Trophoblast cell (in vitro differentiated cells and primary cell): ENCODE data around the gene RGS3.

Experiments
- DNase-seq, 2 donors: peaks; one replicate each; pipeline ENCODE4 v3.0.0-alpha.2; 2016
- H2AFZ ChIP-seq: 2 replicates; pipeline ENCODE4 v1.6.1; 2013; ENCODE audit warnings: low read length, moderate library complexity, mild to moderate bottlenecking; ENCODE audit not compliant: insufficient read depth, poor library complexity
- H2AK5ac ChIP-seq: 2 replicates; pipeline ENCODE4 v1.6.1; 2013; ENCODE audit warnings: mild to moderate bottlenecking, low read length
- H2BK120ac ChIP-seq: 2 replicates; pipeline ENCODE4 v1.6.1; 2013; ENCODE audit warnings: low read length, mild to moderate bottlenecking, moderate library complexity; ENCODE audit not compliant: insufficient read depth, poor library complexity
- H2BK12ac ChIP-seq: 2 replicates; pipeline ENCODE4 v1.6.1; 2013; ENCODE audit warnings: mild to moderate bottlenecking, low read length, moderate library complexity
- H2BK5ac ChIP-seq: 2 replicates; pipeline ENCODE4 v1.6.1; 2013; ENCODE audit warnings: low read length, low read depth, moderate library complexity, mild to moderate bottlenecking; ENCODE audit not compliant: poor library complexity
- H3K14ac ChIP-seq: 2 replicates; pipeline ENCODE4 v1.6.1; 2013; ENCODE audit warnings: mild to moderate bottlenecking, low read length
- H3K18ac ChIP-seq: 2 replicates; pipeline ENCODE4 v1.6.1; 2013; ENCODE audit warnings: mild to moderate bottlenecking, low read length
- H3K23ac ChIP-seq: 2 replicates; pipeline ENCODE4 v1.6.1; 2013; ENCODE audit warnings: low read length
- H3K27ac ChIP-seq: 2 replicates; pipeline ENCODE4 v1.5.1; 2013; ENCODE audit warnings: low read depth, mild to moderate bottlenecking, inconsistent platforms, low read length, moderate library complexity
- H3K27me3 ChIP-seq: 2 replicates; pipeline ENCODE4 v1.6.1; 2013; ENCODE audit warnings: inconsistent platforms, mild to moderate bottlenecking, low read length, moderate library complexity; ENCODE audit not compliant: insufficient read depth
- H3K36me3 ChIP-seq, 2 experiments: 1 replicate in 1 of 2; 2 replicates in 1 of 2; pipeline ENCODE4 v1.6.1; 2013; ENCODE audit warnings: low read length in 2 of 2, mild to moderate bottlenecking in 2 of 2, moderate library complexity in 1 of 2; ENCODE audit not compliant: insufficient read depth in 2 of 2, control insufficient read depth in 1 of 2
- H3K4ac ChIP-seq: 2 replicates; pipeline ENCODE4 v1.6.1; 2013; ENCODE audit warnings: low read depth, mild to moderate bottlenecking, low read length, moderate library complexity
- H3K4me1 ChIP-seq, 2 experiments: 1 replicate in 1 of 2; 2 replicates in 1 of 2; pipeline ENCODE4 v1.6.1; 2013; ENCODE audit warnings: low read length in 2 of 2, mild to moderate bottlenecking in 2 of 2, moderate library complexity in 1 of 2; ENCODE audit not compliant: insufficient read depth in 2 of 2, control insufficient read depth in 1 of 2
- H3K4me2 ChIP-seq: 2 replicates; pipeline ENCODE4 v1.6.1; 2013; ENCODE audit warnings: inconsistent platforms, mild to moderate bottlenecking, low read length, moderate library complexity
- H3K4me3 ChIP-seq: 2 replicates; pipeline ENCODE4 v1.5.1; 2013; ENCODE audit warnings: mild to moderate bottlenecking, low read depth, low read length, inconsistent platforms
- H3K79me1 ChIP-seq: one replicate; pipeline ENCODE4 v1.6.1; 2013; ENCODE audit warnings: low read length
- H3K79me2 ChIP-seq: 2 replicates; pipeline ENCODE4 v1.6.1; 2013; ENCODE audit warnings: low read length, mild to moderate bottlenecking; ENCODE audit not compliant: control insufficient read depth, insufficient read depth, poor library complexity
- H3K9ac ChIP-seq: 2 replicates; pipeline ENCODE4 v1.6.1; 2013; ENCODE audit warnings: mild to moderate bottlenecking, low read length
- H3K9me3 ChIP-seq: 2 replicates; pipeline ENCODE4 v1.6.1; 2013; ENCODE audit warnings: low read depth, mild to moderate bottlenecking, control low read depth, inconsistent platforms, low read length; ENCODE audit not compliant: insufficient read depth
- H4K12ac ChIP-seq: 2 replicates; pipeline ENCODE4 v1.6.1; 2013; ENCODE audit warnings: low read depth, mild to moderate bottlenecking, low read length, moderate library complexity
- H4K8ac ChIP-seq: 2 replicates; pipeline ENCODE4 v1.6.1; 2013; ENCODE audit warnings: low read depth, mild to moderate bottlenecking, low read length, moderate library complexity
- H4K91ac ChIP-seq: one replicate; pipeline ENCODE4 v1.6.1; 2013; ENCODE audit warnings: low read depth, mild to moderate bottlenecking, low read length, moderate library complexity
- WGBS: extraction: QIAGEN DNeasy Blood & Tissue Kit; methylation state at CpG from one replicate; pipeline ENCODE4 v1.1.7; 2013; ENCODE audit warnings: missing lambda C conversion rate; ENCODE audit not compliant: insufficient read length, insufficient coverage; ENCODE audit errors: extremely low coverage; 5-methylcytosine and 5-hydroxymethylcytosine counted together

Gene RGS3

DNA sequence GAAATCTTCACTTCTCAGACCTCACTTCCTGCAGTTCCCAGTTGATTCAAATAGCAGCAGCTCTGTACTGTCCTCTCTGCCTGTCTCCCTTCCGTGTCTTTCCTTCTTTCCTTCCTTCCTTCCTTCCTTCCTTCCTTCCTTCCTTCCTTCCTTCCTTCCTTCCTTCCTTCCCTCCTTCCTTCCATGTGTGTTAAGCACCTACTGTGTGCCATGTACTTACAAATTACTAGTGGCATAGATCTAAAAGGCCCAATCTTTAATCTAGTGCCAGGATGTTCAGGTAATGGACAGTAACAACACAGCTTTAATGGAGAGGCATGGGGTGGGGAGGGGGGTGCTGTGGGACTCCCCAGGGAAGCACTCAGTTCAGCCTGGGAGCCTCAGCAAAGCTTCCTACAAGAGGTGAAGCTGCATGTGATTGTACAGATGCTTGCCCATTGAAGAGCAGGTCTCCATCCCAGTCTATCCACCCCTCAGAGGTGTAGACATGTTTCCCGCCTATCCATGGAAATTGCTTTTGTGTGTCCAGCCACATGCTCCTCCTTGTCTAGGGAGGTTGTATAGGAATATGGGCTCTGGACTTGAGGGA, 106.0 kb downstream of the RGS3 start:
- Histone ChIP-seq H3K4ac (peak overlapping the region; percentile 27), H3K23ac (no peak overlapping the region), H3K9me3 (no peaks in the 10 kb centered on the region), H2AK5ac (no peak overlapping the region), H4K8ac (no peak overlapping the region), H3K79me1 (peaks cover 38% of the 10 kb centered on the region), H4K12ac (no peak overlapping the region), H2BK5ac (no peak overlapping the region), H3K14ac (no peak overlapping the region), H3K79me2 (peaks cover 14% of the 10 kb centered on the region), H3K4me1 (peaks cover 44 to 60% of the 10 kb centered on the region in 2 experiments), H3K27me3 (no peaks in the 10 kb centered on the region), H2BK12ac (no peak overlapping the region), H3K36me3 (peaks cover 11% of the 10 kb centered on the region in 2 experiments), H2BK120ac (no peak overlapping the region), H3K4me2 (no peak overlapping the region), H3K18ac (no peak overlapping the region), H3K4me3 (no peak overlapping the region), H3K9ac (no peak overlapping the region), H3K27ac (no peak overlapping the region), H4K91ac (peak overlapping the region; percentile 29), H2AFZ (no peak overlapping the region)
- no peak for DNase-seq
- WGBS = no CpG with 5 or more reads among the region's 2 CpGs

DNA sequence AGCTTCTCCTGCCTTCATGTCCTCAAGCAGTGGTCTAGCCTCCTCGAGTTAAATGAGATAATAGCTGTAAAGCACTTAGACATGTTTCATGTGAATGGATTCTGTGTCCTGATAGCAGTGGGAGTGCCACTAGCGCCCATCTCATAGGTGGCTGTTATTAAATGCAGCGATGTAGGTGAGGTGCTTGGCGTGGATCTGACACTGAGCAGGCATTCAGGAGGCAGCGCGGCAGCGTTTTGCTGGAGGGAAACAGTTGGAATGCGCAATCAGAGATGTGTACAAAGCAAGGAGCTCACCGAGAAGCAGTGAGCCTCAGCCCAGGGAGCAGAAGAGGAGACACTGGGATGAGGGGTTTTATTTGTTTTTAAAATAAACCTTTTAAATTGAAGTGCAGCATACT, 106.6 kb downstream of the RGS3 start:
- Histone ChIP-seq H3K9ac (no peak overlapping the region), H2BK5ac (no peak overlapping the region), H2AFZ (no peak overlapping the region), H2AK5ac (no peak overlapping the region), H2BK12ac (no peak overlapping the region), H3K79me2 (peaks cover 10% of the 10 kb centered on the region), H3K4ac (no peak overlapping the region), H3K27me3 (no peaks in the 10 kb centered on the region), H3K27ac (peak overlapping the region; percentile 13), H3K36me3 (peaks cover 11% of the 10 kb centered on the region in 2 experiments), H3K9me3 (no peaks in the 10 kb centered on the region), H3K4me1 (peaks cover 40 to 57% of the 10 kb centered on the region in 2 experiments), H4K8ac (no peak overlapping the region), H3K23ac (no peak overlapping the region), H3K4me2 (no peak overlapping the region), H2BK120ac (no peak overlapping the region), H3K14ac (no peak overlapping the region), H4K12ac (no peak overlapping the region), H4K91ac (no peak overlapping the region), H3K79me1 (peaks cover 32% of the 10 kb centered on the region), H3K18ac (no peak overlapping the region), H3K4me3 (no peak overlapping the region)
- DNase-seq = no peak
- no CpG with 5 or more reads among the region's 9 CpGs for WGBS

DNA sequence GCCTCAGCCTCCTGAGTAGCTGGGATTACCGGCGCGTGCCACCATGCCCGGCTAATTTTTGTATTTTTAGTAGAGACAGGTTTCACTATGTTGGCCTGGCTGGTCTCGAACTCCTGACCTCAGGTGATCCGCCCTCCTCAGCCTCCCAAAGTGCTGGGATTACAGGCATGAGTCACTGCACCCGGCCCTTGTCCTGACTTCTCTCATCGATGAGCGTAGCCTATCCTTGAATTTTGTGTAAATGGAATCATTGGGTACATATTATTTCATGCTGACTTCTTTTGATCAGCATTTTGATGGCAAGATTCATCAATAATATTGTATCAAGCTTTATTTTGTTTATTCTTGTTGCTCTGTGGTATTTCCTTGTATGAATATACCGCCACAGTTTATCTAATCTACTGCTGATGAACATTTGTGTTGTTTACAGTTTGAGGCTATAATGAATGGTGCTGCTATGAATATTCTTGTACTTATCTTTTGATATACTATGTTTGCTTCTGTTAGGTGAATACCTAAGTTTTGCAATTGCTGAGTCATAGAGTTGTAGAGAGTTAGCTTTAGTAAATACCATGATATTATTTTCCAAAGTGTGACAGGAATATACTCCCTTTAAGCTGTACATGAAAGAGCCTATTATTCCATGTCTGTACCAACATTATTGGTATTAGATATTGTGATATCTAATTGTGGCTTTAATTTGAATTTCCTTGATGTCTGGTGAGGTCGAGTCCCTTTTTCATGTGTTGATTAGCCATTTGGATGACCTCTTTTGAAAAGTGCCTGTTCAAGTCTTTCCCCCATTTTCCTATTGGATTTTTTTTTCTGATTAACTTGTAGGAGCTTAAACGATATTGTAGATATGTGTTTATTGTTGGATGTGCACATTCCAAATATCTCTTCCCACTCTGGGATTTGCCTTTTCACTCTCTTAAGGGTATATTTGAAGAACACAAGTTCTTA, 107.5 kb downstream of the RGS3 start:
- Histone ChIP-seq H2BK12ac (no peak overlapping the region), H3K9me3 (no peaks in the 10 kb centered on the region), H3K23ac (no peak overlapping the region), H4K91ac (no peak overlapping the region), H3K79me1 (peaks cover 23% of the 10 kb centered on the region), H3K79me2 (peaks cover 4% of the 10 kb centered on the region), H3K14ac (no peak overlapping the region), H2AK5ac (no peak overlapping the region), H3K4me1 (peaks cover 33 to 49% of the 10 kb centered on the region in 2 experiments), H3K36me3 (peaks cover 11% of the 10 kb centered on the region in 2 experiments), H4K12ac (no peak overlapping the region), H2BK5ac (no peak overlapping the region), H2AFZ (no peak overlapping the region), H2BK120ac (no peak overlapping the region), H3K18ac (no peak overlapping the region), H3K27ac (no peak overlapping the region), H3K4me3 (no peak overlapping the region), H3K4ac (no peak overlapping the region), H4K8ac (no peak overlapping the region), H3K9ac (no peak overlapping the region), H3K4me2 (no peak overlapping the region), H3K27me3 (no peaks in the 10 kb centered on the region)
- no CpG with 5 or more reads among the region's 12 CpGs for WGBS
- peak in 1 of 2 donors; percentile 74 for DNase-seq

DNA sequence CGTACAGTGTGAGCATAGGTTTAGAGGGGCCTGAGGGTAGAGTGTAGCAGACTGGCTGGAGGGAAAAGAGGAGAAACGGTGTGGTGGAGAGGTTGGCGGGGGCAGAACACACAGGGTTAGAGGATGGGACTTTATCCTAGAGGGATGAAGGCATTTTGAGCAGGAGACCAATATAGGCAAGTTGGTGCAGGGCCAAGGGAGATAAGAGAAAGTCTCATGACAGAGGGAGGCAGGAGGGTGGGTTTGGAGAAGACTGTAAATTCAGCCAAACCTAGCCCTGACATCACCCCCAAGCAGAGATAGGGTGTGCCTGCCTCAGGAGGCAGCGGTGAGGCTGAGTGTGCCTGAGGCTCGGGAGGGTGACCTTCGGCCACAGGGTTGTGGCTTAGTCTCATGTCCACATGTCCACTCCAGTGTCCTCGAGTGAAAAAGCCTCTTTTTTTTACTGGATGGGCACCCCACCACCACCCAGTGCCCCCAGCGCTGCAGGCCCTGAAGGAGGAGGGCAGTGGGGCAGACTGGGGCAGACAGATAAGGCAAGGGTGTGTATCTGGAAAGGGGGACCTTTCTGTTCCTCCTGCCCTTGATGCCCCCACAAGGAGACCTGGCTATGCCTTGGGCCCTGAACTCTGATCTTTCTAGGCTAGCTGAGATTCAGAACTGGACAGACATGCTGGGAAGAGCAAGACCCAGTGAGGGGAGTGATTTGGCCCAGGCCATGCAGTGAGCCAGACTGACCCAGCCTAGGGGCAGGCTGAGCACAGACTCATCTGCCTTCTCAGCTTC, 108.7 kb downstream of the RGS3 start:
- Histone ChIP-seq H3K14ac (peak overlapping the region; percentile 33), H2BK12ac (no peak overlapping the region), H3K23ac (no peak overlapping the region), H3K9ac (no peak overlapping the region), H3K18ac (no peak overlapping the region), H3K4me1 (peaks cover 24 to 40% of the 10 kb centered on the region in 2 experiments), H3K4ac (no peak overlapping the region), H2BK120ac (peak overlapping the region; percentile 3), H3K9me3 (no peaks in the 10 kb centered on the region), H2AFZ (no peak overlapping the region), H3K4me3 (no peak overlapping the region), H2AK5ac (no peak overlapping the region), H3K27ac (no peak overlapping the region), H4K8ac (peak overlapping the region; percentile 22), H3K4me2 (no peak overlapping the region), H3K79me2 (peaks cover 2% of the 10 kb centered on the region), H3K36me3 (peaks cover 11% of the 10 kb centered on the region in 2 experiments), H2BK5ac (no peak overlapping the region), H4K12ac (no peak overlapping the region), H3K79me1 (peaks cover 14% of the 10 kb centered on the region), H4K91ac (peak overlapping the region; percentile 30), H3K27me3 (no peaks in the 10 kb centered on the region)
- DNase-seq = no peak
- no CpG with 5 or more reads among the region's 8 CpGs for WGBS
